ENCODE results near the gene MCU.

DNA sequence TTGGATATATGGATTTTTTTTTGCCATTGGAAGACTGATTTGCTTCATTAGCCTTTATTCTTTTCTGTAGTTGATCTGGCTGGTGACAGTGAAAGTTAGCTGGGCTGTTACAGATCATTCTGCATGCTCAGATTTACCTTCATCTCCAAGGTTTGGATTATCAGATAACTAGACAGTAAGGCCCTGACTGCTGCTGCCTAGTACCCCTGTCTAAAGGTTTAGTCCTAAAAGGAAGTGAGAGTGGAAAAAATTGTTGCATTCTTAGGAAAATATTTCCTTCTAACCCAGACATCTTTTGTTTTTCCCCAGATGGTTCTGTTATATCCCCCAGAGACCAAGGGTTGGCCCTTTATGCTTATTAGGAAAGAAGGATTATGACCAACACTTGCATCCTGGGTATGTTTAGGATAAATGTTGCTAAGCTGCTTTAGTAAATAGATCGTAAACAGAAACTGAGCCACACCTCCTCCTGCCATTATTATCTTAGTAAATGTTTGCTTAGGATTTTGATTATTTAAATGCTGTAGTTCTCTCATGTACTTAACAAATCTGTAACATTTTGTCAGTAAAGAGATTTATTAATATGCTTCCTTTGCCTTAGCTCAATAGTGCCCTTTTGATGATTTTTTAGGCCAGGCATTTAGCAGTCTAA is 44.4 kb downstream of the MCU start:
- TF ChIP-seq NRF1 (IDR thresholded peaks at IDR 0.05; ENCODE audit: low read depth, low read length) (no peak), EP300 (IDR thresholded peaks at IDR 0.05; ENCODE audit: borderline replicate concordance in 1 of 2, low read depth in 1 of 2, low read length in 1 of 2) (no peak), YY1 (IDR thresholded peaks at IDR 0.05; ENCODE audit: low read depth) (no peak), GABPA (IDR thresholded peaks at IDR 0.05; ENCODE audit: low read depth) (no peak), FOSL2 (IDR thresholded peaks at IDR 0.05; ENCODE audit: borderline replicate concordance, low read depth) (no peak), POLR2AphosphoS5 (IDR thresholded peaks at IDR 0.05; ENCODE audit: low read depth, low read length) (no peak)
- TF ChIP-seq, protein P1, sequence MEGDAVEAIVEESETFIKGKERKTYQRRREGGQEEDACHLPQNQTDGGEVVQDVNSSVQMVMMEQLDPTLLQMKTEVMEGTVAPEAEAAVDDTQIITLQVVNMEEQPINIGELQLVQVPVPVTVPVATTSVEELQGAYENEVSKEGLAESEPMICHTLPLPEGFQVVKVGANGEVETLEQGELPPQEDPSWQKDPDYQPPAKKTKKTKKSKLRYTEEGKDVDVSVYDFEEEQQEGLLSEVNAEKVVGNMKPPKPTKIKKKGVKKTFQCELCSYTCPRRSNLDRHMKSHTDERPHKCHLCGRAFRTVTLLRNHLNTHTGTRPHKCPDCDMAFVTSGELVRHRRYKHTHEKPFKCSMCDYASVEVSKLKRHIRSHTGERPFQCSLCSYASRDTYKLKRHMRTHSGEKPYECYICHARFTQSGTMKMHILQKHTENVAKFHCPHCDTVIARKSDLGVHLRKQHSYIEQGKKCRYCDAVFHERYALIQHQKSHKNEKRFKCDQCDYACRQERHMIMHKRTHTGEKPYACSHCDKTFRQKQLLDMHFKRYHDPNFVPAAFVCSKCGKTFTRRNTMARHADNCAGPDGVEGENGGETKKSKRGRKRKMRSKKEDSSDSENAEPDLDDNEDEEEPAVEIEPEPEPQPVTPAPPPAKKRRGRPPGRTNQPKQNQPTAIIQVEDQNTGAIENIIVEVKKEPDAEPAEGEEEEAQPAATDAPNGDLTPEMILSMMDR (IDR thresholded peaks at IDR 0.05): no peak
- TF ChIP-seq, protein P2, sequence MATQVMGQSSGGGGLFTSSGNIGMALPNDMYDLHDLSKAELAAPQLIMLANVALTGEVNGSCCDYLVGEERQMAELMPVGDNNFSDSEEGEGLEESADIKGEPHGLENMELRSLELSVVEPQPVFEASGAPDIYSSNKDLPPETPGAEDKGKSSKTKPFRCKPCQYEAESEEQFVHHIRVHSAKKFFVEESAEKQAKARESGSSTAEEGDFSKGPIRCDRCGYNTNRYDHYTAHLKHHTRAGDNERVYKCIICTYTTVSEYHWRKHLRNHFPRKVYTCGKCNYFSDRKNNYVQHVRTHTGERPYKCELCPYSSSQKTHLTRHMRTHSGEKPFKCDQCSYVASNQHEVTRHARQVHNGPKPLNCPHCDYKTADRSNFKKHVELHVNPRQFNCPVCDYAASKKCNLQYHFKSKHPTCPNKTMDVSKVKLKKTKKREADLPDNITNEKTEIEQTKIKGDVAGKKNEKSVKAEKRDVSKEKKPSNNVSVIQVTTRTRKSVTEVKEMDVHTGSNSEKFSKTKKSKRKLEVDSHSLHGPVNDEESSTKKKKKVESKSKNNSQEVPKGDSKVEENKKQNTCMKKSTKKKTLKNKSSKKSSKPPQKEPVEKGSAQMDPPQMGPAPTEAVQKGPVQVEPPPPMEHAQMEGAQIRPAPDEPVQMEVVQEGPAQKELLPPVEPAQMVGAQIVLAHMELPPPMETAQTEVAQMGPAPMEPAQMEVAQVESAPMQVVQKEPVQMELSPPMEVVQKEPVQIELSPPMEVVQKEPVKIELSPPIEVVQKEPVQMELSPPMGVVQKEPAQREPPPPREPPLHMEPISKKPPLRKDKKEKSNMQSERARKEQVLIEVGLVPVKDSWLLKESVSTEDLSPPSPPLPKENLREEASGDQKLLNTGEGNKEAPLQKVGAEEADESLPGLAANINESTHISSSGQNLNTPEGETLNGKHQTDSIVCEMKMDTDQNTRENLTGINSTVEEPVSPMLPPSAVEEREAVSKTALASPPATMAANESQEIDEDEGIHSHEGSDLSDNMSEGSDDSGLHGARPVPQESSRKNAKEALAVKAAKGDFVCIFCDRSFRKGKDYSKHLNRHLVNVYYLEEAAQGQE (IDR thresholded peaks at IDR 0.05; ENCODE audit: low read depth, low read length): no peak
- TF ChIP-seq, protein P3, sequence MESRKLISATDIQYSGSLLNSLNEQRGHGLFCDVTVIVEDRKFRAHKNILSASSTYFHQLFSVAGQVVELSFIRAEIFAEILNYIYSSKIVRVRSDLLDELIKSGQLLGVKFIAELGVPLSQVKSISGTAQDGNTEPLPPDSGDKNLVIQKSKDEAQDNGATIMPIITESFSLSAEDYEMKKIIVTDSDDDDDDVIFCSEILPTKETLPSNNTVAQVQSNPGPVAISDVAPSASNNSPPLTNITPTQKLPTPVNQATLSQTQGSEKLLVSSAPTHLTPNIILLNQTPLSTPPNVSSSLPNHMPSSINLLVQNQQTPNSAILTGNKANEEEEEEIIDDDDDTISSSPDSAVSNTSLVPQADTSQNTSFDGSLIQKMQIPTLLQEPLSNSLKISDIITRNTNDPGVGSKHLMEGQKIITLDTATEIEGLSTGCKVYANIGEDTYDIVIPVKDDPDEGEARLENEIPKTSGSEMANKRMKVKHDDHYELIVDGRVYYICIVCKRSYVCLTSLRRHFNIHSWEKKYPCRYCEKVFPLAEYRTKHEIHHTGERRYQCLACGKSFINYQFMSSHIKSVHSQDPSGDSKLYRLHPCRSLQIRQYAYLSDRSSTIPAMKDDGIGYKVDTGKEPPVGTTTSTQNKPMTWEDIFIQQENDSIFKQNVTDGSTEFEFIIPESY (IDR thresholded peaks at IDR 0.05; ENCODE audit: borderline replicate concordance, low read depth): no peak
- TF ChIP-seq, protein P4, sequence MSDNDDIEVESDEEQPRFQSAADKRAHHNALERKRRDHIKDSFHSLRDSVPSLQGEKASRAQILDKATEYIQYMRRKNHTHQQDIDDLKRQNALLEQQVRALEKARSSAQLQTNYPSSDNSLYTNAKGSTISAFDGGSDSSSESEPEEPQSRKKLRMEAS (IDR thresholded peaks at IDR 0.05; ENCODE audit: low read depth): no peak

Data from SK-N-SH (cell line).